GM19397 (cell line): ENCODE data around the gene SNX27.

Experiments
- ATAC-seq: cut with Tn5 transposase; IDR thresholded peaks from one replicate; pipeline ENCODE4 v1.9.1; 2021; ENCODE audit warnings: mild to moderate bottlenecking, moderate library complexity; ENCODE audit not compliant: unreplicated experiment

SNX27 gene

DNA sequence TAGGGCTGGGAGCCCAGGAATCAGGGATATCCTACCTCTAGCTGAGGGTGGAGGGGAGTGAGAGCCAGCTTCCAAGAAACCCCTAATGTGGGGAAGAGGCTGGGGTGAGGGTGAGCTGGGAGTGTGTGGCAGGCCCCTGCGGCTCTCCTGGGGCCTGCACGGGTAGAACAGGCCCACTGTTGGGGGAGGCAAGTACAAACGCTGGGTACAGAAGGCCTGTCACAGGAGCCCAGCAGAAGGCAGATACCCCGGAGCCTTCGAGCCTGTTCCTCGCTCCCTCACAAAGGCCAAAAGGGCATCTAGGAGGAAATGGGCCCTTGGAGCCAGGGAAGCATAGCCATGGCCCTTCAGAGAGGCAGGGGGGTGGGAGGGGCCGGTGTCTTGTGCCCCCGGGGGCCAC, 91.1 kb downstream of the SNX27 start:
- ATAC-seq, result no peak

DNA sequence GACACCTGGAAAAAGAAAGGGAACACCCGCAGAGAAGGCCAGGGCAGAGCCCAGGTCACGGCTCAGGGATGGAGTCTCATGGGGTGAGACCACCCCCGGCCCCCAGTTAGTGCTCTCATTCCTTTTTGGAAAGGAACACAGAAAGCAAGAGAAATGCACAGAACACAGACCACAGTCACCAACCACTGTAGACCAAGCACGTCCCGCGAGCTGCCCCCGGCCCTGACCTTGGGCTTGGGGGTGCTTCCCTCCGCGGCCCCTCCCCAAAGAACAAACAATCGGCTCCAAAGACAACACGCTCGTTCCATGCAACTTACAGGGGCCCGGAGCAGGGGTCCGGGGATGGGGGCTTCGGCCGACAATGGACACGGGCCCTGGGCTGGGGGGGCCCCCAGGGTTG, 92.0 kb downstream of the SNX27 start:
- no peak for ATAC-seq

DNA sequence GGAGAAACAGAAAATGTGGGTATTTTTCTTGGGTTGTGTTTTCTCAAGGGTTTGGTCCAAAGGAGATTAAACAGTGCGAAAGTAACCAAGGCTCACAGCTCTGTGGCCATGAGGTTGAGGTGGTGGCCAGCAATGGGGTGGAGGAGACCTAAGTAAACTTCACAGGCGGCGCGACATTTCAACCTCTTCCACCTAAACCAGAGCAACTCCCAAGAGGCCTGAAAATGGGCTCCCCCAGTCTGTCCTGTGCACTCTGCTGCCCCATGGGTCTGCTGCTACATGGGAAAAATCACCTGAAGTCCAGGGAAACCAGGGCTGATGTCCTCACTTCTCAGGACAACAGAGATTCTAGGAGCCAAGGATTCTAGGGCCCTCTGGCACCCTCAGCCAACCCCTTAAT, 92.4 kb downstream of the SNX27 start:
- no peak for ATAC-seq

DNA sequence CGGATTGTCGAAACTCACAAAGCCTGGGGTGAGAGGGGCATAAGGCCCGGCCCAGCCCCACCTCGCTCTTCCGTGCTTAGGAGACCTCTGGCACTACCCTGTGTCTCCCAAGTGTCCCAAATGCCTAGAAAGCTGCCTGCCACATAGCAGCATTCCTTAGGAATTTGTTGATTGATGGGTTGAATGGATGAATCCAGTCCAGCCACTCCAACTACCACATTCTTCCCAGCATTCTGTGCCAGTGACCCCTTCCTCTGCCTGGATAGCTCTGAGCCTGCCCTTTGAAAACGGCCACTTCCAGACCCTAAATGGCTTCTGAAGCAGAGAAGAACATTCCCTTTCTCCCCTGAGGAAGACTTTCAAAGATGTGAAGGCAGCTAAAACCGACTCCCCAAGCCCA, 93.3 kb downstream of the SNX27 start:
- no peak for ATAC-seq

DNA sequence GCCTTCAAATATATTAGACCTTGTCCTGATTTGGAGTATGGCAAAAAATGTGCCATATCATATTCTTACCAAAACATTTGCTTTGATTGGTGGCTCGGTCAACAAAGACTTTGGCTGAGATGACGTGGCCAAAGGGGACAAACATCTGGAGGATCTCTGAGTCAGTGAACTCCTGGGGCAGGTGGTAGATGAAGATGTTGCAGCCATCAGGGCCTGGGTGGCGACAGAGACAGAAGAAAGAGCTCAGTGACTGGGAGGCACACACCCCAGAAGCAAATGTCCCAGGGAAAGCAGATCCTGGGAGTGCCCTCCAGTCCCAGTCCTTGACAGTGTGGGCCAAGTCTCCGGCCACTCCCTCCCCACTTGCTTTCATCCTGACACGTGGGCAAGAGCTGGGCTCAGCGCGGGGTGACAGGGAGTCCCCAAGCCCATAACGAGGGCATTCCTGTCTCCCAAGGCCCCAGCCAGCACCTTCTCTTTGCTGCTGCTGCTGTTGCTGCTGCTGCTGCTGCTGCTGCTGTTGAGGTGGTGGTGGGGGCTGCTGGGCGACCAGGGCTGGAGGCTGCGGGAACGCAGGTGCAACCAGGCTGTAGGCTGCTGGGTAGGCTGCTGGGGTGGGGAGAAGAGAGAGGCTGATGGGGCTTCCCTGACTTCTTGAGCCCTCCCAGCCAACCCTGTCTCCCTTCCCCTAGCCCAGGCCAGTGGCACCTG, 94.1 kb downstream of the SNX27 start:
- ATAC-seq, result no peak

DNA sequence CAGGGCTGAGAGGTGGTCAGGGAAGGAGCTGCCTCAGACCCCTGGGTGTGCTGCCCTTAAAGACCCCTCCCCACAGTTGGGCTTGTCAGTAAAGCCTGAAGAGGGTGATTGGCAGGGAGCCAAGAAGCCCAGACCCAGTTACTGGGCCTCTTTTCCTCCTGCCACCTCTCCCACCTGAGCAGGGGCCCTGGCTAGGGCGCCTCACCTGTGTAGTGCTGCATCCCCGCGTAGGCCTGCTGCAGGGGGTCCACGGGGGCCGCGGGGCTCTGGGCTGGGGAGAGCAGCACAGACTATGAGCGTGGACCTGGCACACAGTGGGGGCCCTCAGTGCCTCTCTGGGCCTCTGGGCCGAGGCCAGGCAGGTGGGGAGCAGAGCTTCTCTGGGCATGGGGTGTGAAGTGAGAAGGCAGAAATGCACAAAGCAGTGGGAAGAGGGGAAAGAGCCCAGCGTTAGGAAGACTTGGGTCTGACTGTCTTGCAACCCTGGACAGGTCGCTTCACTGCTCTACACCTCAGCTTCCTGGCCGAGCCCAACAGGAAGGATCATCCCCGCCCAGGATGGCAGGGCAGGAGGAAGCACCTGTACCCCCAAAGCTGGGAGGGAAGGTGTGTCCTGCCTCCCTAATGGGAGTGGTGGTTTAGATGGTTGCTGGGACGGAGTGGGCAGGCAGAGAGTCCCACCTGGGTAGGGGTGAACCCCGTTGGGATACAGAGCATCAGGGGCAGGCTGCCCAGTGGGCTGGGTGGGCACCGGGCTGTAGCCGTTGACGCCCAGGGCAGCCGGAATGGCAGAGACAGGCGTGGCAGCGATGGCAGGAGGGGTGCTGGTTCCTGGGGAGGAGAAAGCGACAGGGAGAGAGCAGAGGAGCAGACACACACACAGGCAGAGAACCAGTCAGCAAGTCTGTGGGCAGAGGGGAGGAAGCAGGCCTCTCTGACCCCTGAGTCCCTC, 94.9 kb downstream of the SNX27 start:
- ATAC-seq, result no peak

DNA sequence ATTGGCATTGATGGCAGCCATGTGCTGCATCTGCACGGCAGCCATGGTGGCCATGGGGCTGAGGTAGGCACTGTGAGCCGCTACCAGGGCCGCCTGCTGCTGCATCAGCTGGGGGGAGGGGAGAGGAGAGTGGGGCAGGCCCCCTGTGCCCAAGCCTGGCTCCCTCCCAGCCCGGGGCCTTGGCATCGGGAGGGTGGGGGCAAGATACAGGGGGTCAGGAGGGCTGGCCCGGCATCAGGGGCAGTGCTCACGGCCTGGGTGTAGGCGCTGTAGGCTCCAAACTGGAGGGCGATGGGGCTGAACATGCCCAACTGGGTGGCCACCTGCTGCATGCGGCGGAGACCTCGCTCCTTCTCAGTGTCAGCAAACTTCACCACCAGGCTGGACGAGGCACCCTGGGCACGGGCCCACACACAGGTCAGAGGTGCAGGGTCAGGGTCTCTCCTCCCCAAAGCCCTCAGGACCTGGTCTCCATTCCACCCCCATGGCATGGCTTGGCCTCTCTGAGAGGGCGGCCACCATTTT, 95.8 kb downstream of the SNX27 start:
- no peak for ATAC-seq

DNA sequence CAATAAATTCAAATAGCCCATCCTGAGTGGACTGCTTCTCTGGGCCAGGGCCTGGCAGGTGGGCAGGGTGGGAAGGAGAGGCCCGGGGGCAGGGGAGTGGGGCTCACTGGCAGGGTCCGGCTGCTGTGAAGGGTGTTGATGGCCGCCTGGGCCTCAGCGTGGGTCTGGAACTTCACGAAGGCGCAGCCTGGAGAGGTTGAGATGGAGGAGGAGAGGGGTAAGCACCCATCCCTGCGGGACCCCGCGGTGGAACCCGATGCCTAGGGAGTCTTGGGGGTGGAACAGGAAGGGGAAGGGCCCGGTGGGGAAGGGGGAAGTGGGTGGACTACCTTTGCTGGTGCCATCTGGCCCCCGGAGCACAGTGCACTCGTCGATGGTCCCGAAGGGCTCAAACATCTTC, 97.0 kb downstream of the SNX27 start:
- no peak for ATAC-seq

DNA sequence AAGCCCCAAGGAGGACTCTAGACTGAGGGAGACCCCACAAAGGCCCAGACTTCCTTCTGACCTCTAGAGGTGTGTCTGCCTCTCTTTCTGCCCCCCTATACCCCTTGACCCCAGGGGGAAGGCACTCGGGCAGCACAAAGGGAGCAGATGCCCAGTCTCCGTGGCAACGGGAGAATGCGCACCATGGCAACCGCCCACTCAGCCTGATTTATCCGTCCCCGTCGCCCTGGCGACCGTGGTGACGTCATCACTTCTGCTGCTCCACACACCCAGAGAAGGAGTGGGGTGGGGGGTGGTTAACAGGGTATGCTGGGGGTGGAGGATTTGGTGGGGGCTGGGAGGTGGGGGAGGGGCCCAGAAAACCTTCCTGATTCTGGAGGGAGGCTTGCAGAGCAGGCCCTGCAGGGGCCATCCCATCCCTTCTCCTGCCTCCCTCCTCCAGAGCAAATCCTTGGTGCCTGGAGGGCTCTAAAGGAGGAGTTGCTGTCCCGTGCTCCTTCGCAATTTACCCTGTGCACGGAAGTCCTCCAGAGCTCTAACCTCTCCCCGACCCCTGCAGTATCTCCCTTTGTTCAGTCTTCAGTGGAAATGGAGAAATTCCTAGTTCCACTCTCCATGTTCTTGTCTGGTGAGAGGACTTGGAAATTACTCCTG, 98.5 kb downstream of the SNX27 start:
- no peak for ATAC-seq

DNA sequence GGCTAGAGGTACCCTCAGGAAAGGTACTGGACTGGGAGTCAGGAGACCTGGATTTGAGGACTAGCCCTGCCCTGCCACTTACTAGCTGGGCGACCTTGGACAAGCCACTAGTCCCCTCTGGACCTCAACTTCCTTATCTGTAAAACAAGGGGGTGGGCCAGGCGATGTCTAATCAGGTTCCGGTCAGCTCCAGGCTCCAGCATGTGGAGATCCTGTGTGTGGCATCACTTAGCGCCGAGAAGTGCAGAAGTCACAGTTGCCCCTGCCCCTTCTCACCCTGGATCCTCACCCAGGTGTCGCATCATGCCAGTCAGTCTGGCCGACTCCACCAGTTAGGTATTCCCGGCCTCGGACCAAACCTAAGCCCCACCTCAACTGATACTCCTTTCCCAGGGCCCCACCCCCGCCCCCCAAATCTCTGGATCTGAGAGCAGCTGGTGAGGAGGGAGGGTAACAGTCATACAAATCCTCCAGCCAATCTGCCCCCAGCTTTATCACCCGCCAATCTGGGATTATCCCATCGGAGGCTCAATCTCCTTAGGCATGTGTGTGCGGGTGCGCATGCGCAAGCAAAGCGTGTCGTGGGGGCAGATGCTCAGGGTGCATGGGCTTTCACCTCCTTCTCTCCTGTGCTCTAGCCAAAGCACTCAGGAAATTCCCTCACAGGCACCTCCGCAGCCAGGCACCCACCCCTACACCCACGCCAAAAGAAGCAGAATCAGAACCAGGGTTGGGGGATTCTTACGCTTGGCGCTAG, 99.4 kb downstream of the SNX27 start:
- ATAC-seq, result no peak

DNA sequence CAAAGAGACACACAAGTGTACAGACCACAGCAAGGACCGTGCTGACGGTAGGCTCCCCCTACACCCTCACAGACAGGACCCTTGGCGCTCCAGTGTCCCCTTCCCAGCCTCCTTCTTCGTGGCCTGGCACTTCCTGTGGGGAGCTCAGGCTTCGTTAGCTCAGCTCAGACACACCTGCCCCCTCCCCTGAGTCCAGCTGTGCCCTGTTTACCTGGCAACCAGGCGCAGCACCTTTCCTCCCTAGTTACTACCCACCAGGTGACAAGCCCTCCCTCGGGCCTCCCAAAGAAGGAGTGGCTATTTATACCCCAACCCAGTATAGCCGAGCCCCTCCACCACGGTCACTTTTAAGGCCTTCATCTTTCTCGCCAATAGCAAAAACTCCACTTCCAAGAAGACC, 100.1 kb downstream of the SNX27 start:
- ATAC-seq, result no peak

DNA sequence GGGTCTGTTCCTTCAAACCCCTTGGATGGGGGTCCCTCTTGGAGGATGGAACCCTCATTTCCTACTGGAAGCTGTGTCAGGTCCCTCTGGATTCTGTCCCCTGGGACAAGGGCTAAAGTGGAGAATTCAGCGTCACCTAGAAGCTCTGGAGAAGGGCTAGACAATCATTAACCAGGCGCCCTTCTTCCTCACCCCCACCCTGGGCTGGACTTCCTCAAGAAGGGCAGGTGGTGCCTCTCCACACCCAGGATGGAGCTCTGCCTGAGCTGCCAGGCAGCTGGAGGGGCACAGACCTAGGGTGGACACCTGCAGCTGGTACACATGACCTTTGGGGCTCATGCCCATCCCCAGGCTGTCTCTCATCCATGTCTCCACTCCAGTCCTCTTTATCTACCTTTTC, 101.2 kb downstream of the SNX27 start:
- ATAC-seq, result no peak

DNA sequence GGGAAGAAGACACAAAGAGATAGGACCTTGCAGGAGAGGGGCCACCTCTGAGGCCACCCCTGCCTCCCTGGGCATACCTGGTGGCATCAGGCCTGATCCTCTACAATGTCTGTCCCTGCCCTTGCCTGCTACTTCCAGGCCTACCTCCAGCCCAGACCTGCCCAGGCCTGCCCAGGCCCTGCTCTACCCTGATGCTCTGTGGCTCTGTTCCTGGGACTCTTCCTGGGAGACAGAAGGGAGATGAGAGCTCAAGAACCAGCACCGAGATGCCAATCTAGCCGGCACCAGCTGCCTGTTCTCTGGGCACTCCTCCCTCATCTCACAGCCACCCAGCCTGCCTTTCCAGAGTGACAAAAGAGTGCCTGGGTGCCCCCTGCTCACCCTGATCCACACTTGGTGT, 102.0 kb downstream of the SNX27 start:
- ATAC-seq, result no peak

DNA sequence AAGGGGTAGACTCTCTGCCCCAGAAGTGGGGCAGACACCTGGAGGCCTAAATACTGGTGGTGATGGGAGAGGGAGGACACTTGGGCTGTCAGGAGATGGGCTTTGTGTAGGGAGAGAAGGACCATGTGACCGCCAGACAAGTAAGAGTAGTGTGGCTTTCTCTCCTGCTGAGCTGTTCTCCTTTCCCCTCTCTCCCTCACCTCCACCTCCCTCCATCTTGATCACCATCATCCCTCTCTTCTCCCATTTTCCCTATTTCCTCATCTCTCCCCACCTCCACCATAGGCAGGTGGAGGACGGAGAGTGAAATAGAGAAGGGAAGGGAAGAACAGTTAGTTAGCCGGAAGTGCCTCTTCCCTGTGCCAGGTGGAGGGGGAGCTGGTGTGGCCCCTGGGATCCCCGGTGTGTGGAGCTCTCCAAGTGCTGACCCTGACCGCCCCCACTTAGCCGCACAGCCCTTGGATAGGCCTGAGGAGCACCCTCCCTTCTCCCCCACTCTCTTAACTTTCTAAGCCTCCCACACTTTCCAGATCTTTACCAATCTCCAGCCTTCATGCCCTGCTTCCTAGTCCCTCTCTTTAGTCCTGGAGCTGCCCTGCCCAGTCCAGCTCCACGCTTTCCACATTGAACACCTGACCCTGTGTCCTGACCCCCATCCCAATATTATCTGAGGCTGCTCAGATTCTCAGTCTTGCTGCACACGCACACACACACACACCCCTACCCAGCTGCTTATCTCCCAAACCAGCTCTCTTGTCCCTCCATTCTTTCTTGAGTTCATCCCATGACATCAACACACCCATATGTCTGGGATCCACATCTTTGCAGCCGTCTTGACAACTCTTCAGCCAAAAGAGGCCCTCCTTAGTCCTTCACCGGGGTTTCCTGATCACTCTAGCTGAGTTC, 103.2 kb downstream of the SNX27 start:
- ATAC-seq, result no peak

DNA sequence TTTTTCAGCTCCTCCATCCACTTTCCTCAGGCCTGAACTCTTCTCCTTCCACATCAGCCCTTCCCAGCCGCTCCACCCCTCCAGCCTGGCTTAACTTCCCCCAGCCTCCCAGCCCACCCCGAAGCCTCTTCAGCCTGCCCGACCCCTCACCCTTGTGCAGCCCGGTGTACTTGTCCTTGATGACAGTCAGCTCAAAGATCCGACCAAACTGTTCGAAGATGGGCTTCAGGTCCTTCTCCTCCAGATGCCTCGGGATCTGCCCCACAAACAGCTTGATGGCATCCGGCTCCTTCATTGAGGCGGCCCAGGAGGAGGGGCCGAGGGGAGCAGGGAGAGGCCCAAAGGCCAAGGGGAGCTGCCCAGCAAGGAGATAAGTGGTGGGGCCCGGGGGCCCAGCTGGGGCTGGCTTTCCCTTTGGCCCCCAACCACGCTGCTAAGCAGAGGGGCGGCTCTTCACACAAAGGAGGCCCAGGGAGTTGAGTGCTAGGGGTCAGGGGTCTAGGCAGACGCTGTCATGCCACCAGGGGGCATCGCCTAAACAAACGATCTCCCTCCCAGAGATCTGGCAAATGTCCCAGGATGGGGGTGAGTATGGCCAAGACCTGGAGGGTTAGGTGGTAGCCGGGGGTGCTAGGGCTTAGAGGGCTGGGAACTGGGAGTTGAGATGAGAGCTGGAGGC, 104.0 kb downstream of the SNX27 start:
- no peak for ATAC-seq

DNA sequence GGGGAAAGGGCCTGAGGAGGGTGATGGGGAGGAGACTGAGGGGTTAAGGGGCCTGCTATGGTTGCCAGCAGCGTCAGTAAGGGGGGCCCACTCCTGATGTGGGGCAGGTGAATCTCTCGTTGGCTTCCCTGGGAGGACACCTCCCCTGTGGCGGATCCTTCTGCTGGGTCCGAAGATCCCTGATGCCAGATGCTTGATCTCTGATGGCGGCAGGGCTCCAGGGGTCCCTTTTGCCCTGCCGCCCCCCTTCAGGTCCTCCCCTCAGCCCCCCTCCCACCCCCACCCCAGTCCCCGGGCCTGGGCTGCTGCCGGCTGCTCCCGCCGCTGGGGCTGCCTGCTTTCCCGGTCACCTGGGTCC, 104.5 kb downstream of the SNX27 start:
- ATAC-seq, result no peak

DNA sequence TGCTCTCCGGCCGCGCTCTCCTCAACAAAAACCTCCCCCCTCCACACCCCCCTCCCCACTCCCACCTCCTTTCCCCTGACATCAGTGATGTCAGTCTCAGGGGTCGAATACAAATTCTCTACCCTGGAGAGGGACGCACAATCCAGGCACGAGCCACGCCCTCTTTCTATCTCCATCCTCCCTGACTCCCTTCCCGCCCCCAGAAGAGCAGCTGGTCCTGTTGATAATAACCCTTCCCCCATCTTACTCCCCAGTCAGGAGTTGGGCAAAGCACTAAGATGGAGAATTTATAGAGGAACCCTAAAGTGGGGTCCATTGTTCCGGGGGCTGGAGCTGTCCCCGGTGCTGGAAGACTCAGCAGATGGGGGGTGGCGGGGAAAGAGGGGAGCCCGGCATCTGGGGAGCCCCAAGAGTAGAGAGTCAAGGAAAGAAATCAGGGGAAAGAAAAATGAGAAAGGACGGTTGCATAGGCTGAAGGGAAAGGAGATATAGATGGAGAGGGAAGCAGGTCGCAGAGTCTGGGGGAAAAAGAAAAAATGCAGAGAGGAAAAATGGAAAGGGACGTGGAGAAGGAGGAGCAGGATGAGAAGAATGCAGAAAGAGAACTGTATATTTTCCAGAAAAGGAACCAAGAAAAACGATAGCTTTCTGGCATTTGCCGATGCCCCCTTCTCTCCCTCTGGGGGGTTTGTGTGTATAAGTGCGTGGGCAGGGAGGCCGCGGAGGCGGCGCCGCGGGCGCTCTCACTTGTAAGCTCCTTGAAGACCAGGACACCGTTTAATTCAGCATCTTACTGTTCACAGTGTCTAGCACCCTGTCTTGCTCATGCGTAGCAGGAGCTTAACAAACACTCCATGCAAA, 105.2 kb downstream of the SNX27 start, which contains the start of gene CELF3:
TSS of gene CELF3 (minus strand) at position 33 of the 861 bp plus-strand sequence. CDS start 783 bp downstream, outside the sequence.
- no peak for ATAC-seq

DNA sequence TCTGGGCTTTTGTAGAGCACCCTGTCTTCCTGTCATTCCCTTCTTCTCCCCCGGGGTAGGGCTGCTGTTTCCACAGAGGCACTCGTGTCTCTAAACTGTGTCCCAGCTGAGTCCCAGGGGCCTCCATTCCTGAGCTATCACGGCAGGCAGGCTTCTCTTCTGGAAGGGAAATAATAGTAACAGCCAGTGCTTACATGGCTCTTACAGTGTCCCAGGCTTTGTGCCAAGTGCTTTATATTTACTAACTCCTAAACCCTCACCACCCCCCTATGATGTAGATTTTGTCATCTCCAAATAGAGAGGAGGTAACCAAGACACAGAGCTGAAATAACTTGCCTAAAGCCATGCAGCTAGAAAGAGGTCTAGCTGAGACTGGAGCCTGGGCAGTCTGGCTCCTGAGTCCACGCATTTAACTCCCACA, 106.2 kb downstream of the SNX27 start:
- ATAC-seq, result no peak
